ENCODE results near the gene PER3. TPM values are rescaled to one million over a fixed set of nuclear protein-coding genes. Genes with fewer than 3 reads are reported as not detected.

The PER3 gene
- total RNA-seq, 2 experiments from 2014 or later, result 2.1 to 2.4 TPM

DNA sequence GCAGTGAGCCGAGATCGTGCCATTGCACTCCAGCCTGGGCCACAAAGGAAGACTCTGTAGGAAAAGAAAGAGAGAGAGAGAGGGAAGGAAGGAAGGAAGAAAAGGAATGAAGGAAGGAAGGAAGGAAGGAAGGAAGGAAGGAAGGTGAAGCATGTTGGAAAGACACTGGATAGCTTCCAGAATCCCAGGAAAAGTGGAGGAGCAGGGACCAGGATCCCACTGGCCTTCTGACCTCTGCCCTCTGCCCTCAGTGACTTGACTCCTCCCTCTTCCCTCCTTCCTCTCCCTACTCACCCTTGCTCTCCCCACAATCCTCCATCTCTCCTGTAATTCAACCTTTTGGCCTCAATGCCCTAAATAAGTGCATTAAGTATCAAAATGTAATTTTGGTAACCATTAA, 72.9 kb downstream of the PER3 start:
- Mint-ChIP-seq H3K4me3 (no peak overlapping the region), H3K4me1 (ENCODE audit: low read depth) (peaks cover 2% of the 10 kb centered on the region), H3K9me3 (no peaks in the 10 kb centered on the region), H3K27me3 (no peaks in the 10 kb centered on the region), H3K36me3 (ENCODE audit: low read depth) (no peaks in the 10 kb centered on the region), H3K27ac (no peak overlapping the region)
- no peak for TF ChIP-seq CTCF (IDR thresholded peaks at IDR 0.05)
- intact Hi-C loops (cut with micrococcal nuclease), result no loop called here
- no peak for DNase-seq
- ATAC-seq, result no peak
- CTCF ChIA-PET, result no interaction called here
- POLR2A ChIA-PET, result interaction anchor here (0.6 kb wide), 1 partner anchor 100 kb away, joined by 4 read pairs; no protein-coding TSS in a partner anchor

- Mint-ChIP-seq H3K27ac (no peak overlapping the region), H3K4me1 (ENCODE audit: low read depth) (peaks cover 2% of the 10 kb centered on the region), H3K27me3 (no peaks in the 10 kb centered on the region), H3K9me3 (no peaks in the 10 kb centered on the region), H3K4me3 (no peak overlapping the region), H3K36me3 (ENCODE audit: low read depth) (no peaks in the 10 kb centered on the region)
- TF ChIP-seq CTCF (IDR thresholded peaks at IDR 0.05), result no peak
- DNase-seq (no peak), ATAC-seq (no peak)
- ChIA-PET POLR2A (interaction anchor here (0.6 kb wide), 1 partner anchor 101 kb away, joined by 4 read pairs; no protein-coding TSS in a partner anchor), CTCF (interaction anchor here (1.2 kb wide), 1 partner anchor 50 kb away, joined by 3 read pairs; no protein-coding TSS in a partner anchor)
- intact Hi-C loops (cut with micrococcal nuclease), result no loop called here
Measured at GRCh38 chr1:7857985-7858384, 73.9 kb downstream of the PER3 start.

DNA sequence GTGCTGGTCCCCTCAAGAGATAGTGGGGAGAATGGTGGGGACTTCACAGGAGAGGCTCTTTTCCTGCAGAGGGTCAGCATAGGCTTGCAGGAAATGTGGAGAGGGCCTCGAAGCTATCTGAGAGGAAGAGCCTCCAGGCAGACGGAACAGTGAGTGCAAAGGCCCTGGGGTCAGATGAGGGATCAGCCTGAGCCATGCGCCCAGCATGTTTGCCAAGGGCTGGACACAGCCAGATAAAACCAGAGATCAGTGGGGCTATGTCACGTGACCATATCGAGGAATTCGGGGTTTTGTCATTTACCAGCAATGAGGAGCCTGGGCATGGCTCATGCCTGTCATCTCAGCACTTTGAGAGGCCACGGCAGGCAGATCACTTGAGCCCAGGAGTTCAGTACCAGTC, 75.3 kb downstream of the PER3 start:
- no peak for TF ChIP-seq CTCF (IDR thresholded peaks at IDR 0.05)
- ChIA-PET POLR2A (no interaction called here), CTCF (no interaction called here)
- Mint-ChIP-seq H3K36me3 (ENCODE audit: low read depth) (no peaks in the 10 kb centered on the region), H3K27ac (no peak overlapping the region), H3K9me3 (no peaks in the 10 kb centered on the region), H3K4me3 (no peak overlapping the region), H3K27me3 (no peaks in the 10 kb centered on the region), H3K4me1 (ENCODE audit: low read depth) (peaks cover 2% of the 10 kb centered on the region)
- intact Hi-C loops (cut with micrococcal nuclease), result no loop called here
- ATAC-seq (no peak), DNase-seq (no peak)

GRCh38 chr1:7860130-7860529, 76.0 kb downstream of the PER3 start:
- Mint-ChIP-seq H3K27ac (no peak overlapping the region), H3K4me1 (ENCODE audit: low read depth) (peaks cover 2% of the 10 kb centered on the region), H3K4me3 (no peak overlapping the region), H3K9me3 (no peaks in the 10 kb centered on the region), H3K27me3 (no peaks in the 10 kb centered on the region), H3K36me3 (ENCODE audit: low read depth) (no peaks in the 10 kb centered on the region)
- TF ChIP-seq CTCF (IDR thresholded peaks at IDR 0.05), result no peak
- DNase-seq (no peak), ATAC-seq (no peak)
- intact Hi-C loops (cut with micrococcal nuclease), result no loop called here
- ChIA-PET POLR2A (no interaction called here), CTCF (no interaction called here)

DNA sequence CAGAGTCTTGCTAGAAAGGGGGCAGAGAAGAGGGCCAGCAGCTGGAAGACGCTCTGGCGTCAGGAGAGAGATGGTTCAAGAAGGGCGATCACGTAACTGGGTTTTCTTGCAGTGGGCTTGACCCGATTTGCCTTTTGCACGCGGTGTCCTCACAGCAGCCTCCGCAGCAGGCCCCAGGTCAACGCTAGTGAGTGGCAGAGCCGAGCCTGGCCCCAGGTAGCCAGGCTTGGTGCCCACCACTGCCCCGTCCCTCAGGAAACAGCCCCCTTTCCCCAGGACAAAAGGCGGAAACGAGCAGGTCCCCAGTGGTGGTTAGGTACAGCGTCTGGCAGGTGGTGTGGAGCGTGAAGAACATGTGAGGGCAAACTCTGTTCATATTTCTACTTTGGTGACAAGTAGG, 77.4 kb downstream of the PER3 start:
- Mint-ChIP-seq H3K4me3 (no peak overlapping the region), H3K4me1 (ENCODE audit: low read depth) (no peaks in the 10 kb centered on the region), H3K27me3 (no peaks in the 10 kb centered on the region), H3K36me3 (ENCODE audit: low read depth) (no peaks in the 10 kb centered on the region), H3K27ac (no peak overlapping the region), H3K9me3 (no peaks in the 10 kb centered on the region)
- ATAC-seq (no peak), DNase-seq (no peak)
- TF ChIP-seq CTCF (IDR thresholded peaks at IDR 0.05), result no peak
- intact Hi-C loops (cut with micrococcal nuclease), result no loop called here
- POLR2A ChIA-PET, result no interaction called here
- CTCF ChIA-PET, result no interaction called here
